Right cardiac atrium (tissue), 5 donors: ENCODE measurements around the gene WDR1. TPM values are rescaled to one million over a fixed set of nuclear protein-coding genes. Genes with fewer than 3 reads are reported as not detected.

Source experiments
- ATAC-seq, 2 donors: fragments of 200-7000 bp; cut with Tn5 transposase; one replicate each; pipeline versions ENCODE4 v1.8.0 to v1.9.1; 2020; ENCODE audit warnings: moderate library complexity in 2 of 2, mild to moderate bottlenecking in 1 of 2
- DNase-seq, 3 donors: peaks; one replicate each; pipeline ENCODE4 v3.0.0-alpha.2; 2020
- H3K27ac ChIP-seq: one replicate; pipeline ENCODE4 v1.5.1; 2013; ENCODE audit warnings: mild to moderate bottlenecking, low read length, control low read depth, moderate library complexity
- H3K27me3 ChIP-seq: one replicate; pipeline ENCODE4 v1.6.1; 2013; ENCODE audit not compliant: control insufficient read depth, insufficient read depth
- H3K4me1 ChIP-seq: one replicate; pipeline ENCODE4 v1.6.1; 2013; ENCODE audit warnings: low read length; ENCODE audit not compliant: control insufficient read depth, insufficient read depth
- H3K4me3 ChIP-seq: one replicate; pipeline ENCODE4 v1.5.1; 2013; ENCODE audit warnings: low read length, control low read depth
- H3K9me3 ChIP-seq: one replicate; pipeline ENCODE4 v1.6.1; 2013; ENCODE audit warnings: low read length; ENCODE audit not compliant: control insufficient read depth
- WGBS: extraction: QIAGEN DNeasy Blood & Tissue Kit; methylation state at CpG from one replicate; pipeline ENCODE4 v1.1.7; 2013; 5-methylcytosine and 5-hydroxymethylcytosine counted together
- intact Hi-C, 4 donors: fragments of 100-400 bp; cut with DNase I; formaldehyde crosslinking; loops; one replicate each; pipeline versions ENCODE4 v1.11.0 to v1.14.0; 2022 to 2023
- polyA plus RNA-seq: library from polyadenylated mRNA; stranded (reverse); fragments of 200-250 nt; gene quantifications from one replicate; pipeline ENCODE4 v1.2.3, GENCODE V29; 2013
- total RNA-seq, 4 donors: library from RNA; stranded (reverse); fragmentation: NEBNext Ultra II Directional; extraction: Animal tissue kit (Norgen Biotek cat#: 25700); gene quantifications; one replicate each; pipeline ENCODE4 v1.2.1, GENCODE V29; 2021
- donor health status: healthy with polysubstance abuse.
- donor health status: DM: no; HTN: yes; CAD: no.
- donor health status: DM: no; HTN: no; CAD: no.
- donor health status: DM: no; HTN: yes; CAD: no; lungs with severe emphysema.
- donor health status: DM: yes; HTN: yes; CAD: no.

Gene WDR1
- total and polyA plus RNA-seq, 5 donors, result 116 to 280 (median 209) TPM

DNA sequence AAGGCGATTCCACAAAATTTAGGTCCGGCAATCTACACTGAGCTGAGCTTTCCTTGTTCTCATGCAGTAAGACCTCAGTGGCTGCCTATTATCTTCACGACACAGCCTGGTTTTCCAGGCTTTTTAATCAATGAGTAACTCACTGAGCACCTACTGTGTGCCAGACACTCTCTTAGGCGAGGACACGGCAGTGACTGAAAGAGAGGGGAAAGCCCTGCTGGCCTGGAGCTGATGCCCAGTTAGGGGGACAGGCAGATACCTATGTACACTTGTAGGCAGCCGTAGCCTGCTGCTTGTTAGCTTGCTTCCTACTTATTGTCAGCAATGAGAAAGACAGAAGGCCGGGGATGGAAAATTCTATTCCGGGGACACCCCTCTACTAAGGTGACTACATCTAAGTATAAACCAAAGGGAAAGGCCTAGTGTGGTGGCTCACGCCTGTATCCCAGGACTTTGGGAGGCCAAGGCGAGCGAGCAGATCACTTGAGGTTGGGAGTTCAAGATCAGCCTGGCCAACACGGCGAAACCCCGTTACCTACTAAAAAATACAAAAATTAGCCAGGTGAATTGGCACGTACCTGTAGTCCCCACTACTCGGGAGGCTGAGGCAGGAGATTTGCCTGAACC, 3.8 kb downstream of the WDR1 start:
- DNase-seq (no peak), ATAC-seq (no peak)
- Histone ChIP-seq H3K9me3 (no peaks in the 10 kb centered on the region), H3K27me3 (no peaks in the 10 kb centered on the region), H3K4me3 (no peak overlapping the region), H3K4me1 (peaks cover 34% of the 10 kb centered on the region), H3K27ac (no peak overlapping the region)
- 92% methylated on average over 16 of the region's 16 CpGs for WGBS
- intact Hi-C loops, result no loop called here

GRCh38 chr4:10111067-10111801, 5.4 kb downstream of the WDR1 start:
- H3K4me3 ChIP-seq, result no peak overlapping the region
- H3K9me3 ChIP-seq, result no peaks in the 10 kb centered on the region
- no peak for ATAC-seq
- peaks cover 44% of the 10 kb centered on the region for H3K4me1 ChIP-seq
- H3K27ac ChIP-seq, result no peak overlapping the region
- WGBS, result 87% methylated on average over 13 of the region's 13 CpGs
- intact Hi-C loops, result no loop called here
- H3K27me3 ChIP-seq, result no peaks in the 10 kb centered on the region
- no peak for DNase-seq

DNA sequence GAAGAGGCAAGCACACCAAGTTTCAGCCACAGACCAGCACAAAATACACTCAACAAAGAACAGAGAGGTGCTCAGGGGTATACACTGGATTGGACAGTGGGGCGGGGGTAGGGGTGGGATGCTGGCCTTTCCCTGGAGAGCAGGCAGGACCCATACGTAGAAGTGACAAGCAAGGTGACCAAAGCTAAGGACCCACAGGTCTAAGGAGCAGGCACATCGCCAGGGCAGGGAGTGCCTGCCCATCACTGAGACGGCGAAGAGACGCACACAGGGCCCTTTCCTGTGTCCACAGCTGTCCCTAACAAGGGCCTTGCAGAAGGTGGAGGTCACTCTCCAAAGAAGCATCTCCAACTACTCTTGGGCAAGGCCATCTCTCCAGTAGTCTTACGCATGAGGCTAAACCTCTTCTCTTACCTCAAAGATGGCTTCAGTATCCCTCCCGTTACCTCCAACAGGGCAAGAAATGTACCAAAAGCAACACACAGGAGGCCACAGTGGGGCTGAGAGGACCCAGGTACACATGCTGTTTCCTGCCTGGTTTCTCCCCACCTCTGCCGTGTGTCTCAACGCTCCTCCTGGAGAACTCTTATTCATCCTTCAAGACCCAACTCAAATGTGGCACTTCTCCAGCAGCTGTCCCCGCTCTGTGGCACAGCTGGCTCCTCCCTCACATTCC, 6.5 kb downstream of the WDR1 start:
- ATAC-seq (no peak), DNase-seq (peak in 2 of 3 donors; percentile 25 to 50)
- Histone ChIP-seq H3K27me3 (no peaks in the 10 kb centered on the region), H3K4me1 (peaks cover 48% of the 10 kb centered on the region), H3K9me3 (no peaks in the 10 kb centered on the region), H3K27ac (no peak overlapping the region), H3K4me3 (no peak overlapping the region)
- WGBS, result 90% methylated on average over 11 of the region's 11 CpGs
- intact Hi-C loops, result no loop called here

- Histone ChIP-seq H3K27ac (peak overlapping the region; percentile 25), H3K27me3 (no peaks in the 10 kb centered on the region), H3K9me3 (no peaks in the 10 kb centered on the region), H3K4me3 (no peak overlapping the region), H3K4me1 (peaks cover 50% of the 10 kb centered on the region)
- DNase-seq (no peak), ATAC-seq (no peak)
- intact Hi-C loops, result no loop called here
- WGBS, result 65% methylated on average over 17 of the region's 17 CpGs
These were observed 7.5 kb downstream of the WDR1 start for GRCh38 chr4:10108818-10109783.

- DNase-seq, result peak in 1 of 3 donors; percentile 36
- peaks cover 48% of the 10 kb centered on the region for H3K4me1 ChIP-seq
- no peaks in the 10 kb centered on the region for H3K27me3 ChIP-seq
- ATAC-seq, result no peak
- H3K4me3 ChIP-seq, result no peak overlapping the region
- WGBS, result 80% methylated on average over 6 of the region's 6 CpGs
- H3K27ac ChIP-seq, result peak overlapping the region; percentile 14
- H3K9me3 ChIP-seq, result no peaks in the 10 kb centered on the region
- intact Hi-C loops, result no loop called here
These were observed 8.2 kb downstream of the WDR1 start for GRCh38 chr4:10108391-10108790.

DNA sequence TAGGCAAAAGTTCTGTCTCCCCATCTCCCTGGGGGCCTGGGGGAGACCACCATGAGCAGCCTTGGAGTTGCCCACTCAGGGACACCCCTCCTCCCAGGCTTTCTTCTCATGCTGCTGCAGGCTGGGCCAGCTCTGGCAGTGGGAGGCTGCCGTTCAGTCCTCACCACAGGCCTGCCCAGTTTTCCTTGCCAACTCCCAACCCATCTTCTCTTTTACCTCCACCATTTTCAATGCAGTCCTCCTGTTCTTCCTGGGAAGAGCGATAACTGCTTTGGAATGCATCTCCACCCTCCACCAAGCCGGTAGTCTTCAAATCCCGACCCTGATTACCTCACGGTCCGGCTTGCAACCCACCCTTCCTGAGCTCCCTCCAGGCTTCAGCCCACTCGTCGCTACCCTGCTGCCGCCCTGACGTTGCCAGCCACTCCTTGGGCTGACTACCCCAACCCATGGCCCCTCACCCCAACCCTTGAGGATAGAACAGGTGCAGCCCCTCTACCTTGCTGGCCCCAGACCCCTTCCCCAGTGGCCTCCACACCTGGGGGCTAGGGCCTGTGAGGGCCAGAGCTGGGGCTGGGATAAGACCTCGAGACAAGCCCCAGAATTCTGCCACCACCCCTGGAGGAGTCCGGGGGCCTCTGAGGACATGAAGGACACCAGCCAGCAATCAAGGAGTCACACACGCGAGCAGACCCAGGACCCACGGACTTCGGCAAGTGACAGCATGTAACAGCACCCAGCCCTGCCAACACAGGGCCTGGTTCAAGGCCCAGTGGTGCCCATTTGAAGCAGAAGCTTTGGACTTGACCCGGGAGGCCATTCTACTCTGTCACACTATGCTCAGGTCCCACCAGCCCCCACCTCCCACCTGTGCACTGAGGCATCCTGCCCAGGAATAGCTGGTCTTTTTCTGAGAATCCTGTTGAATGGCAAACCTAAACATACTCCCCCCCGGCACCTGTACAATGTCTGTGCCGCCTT, 9.2 kb downstream of the WDR1 start:
- WGBS, result 54% methylated on average over 19 of the region's 19 CpGs
- ATAC-seq, result peak; percentile 27 to 50
- no peaks in the 10 kb centered on the region for H3K27me3 ChIP-seq
- no peak overlapping the region for H3K4me3 ChIP-seq
- peak overlapping the region; percentile 65 for H3K27ac ChIP-seq
- DNase-seq, result peak in 1 of 3 donors; percentile 59
- intact Hi-C loops, result no loop called here
- H3K4me1 ChIP-seq, result peaks cover 51% of the 10 kb centered on the region
- no peaks in the 10 kb centered on the region for H3K9me3 ChIP-seq

DNA sequence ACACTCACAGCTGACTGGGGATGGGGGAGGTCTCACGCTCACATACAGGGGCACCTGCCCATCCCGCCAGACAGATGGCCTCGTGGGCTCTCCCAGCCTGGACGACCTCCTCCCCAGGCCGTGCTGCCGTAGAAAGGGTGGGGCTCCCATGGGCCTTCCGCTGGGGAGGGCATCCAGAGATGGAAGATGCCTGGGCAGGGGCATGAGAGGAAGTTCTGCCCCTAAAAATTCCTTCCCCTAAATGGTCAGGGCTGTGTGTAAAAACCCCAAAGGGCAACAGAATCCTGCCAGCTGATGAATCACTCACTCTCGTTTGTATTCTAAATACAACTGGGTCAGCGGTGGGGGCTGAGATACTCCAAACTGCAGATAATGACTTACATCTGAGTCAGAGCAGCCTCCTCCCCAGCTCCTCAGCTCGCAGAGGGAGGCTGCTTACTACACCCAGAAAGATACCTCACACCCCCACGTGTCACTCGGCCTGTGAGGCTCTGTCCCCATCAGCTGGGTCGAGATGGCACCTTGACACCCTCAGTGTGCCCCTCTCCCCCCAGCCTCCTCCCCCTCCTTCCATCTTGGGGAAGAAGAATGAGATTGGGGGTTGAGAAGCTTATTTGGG, 10.1 kb downstream of the WDR1 start:
- peaks cover 56% of the 10 kb centered on the region for H3K4me1 ChIP-seq
- peak overlapping the region; percentile 65 for H3K27ac ChIP-seq
- ATAC-seq (peak; percentile 76 to 93), DNase-seq (peak; percentile 82 to 88 (median 86))
- no peak overlapping the region for H3K4me3 ChIP-seq
- H3K27me3 ChIP-seq, result no peaks in the 10 kb centered on the region
- intact Hi-C loops, result no loop called here
- WGBS, result 20% methylated on average over 13 of the region's 13 CpGs
- no peaks in the 10 kb centered on the region for H3K9me3 ChIP-seq

GRCh38 chr4:10105920-10106319, 10.7 kb downstream of the WDR1 start:
- DNase-seq (peak in 1 of 3 donors; percentile 20), ATAC-seq (no peak)
- intact Hi-C loops, result no loop called here
- 71% methylated on average over 4 of the region's 4 CpGs for WGBS
- H3K27me3 ChIP-seq, result no peaks in the 10 kb centered on the region
- peak overlapping the region; percentile 65 for H3K27ac ChIP-seq
- no peaks in the 10 kb centered on the region for H3K9me3 ChIP-seq
- H3K4me3 ChIP-seq, result no peak overlapping the region
- peaks cover 58% of the 10 kb centered on the region for H3K4me1 ChIP-seq

DNA sequence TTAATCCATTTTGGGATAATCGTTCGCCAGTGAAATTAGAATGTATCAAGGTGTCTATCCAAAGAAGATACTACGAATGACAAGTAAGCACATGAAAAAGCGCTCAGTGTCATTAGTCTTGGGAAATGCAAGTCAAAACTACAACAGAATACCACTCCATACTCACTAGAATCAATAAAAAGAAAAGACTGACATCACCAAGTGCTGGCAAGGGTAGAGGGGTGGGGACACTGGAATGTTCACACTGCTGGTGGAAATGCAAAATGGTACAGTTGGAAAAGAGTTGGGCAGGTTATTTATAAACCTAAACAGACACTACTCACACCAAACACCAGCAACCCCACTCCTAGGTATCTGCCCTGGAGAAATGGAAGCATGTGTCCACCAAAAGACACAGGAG, 11.2 kb downstream of the WDR1 start:
- Histone ChIP-seq H3K27me3 (no peaks in the 10 kb centered on the region), H3K27ac (peak overlapping the region; percentile 10), H3K9me3 (no peaks in the 10 kb centered on the region), H3K4me3 (no peak overlapping the region), H3K4me1 (peaks cover 57% of the 10 kb centered on the region)
- intact Hi-C loops, result no loop called here
- ATAC-seq (no peak), DNase-seq (no peak)
- 93% methylated on average over 4 of the region's 4 CpGs for WGBS
